ENCODE measurements around the gene BCAT1. TPM values are rescaled to one million over a fixed set of nuclear protein-coding genes. Genes with fewer than 3 reads are reported as not detected.

Gene BCAT1
- total and polyA plus RNA-seq, 2 experiments from 2014 or later: 53.6 to 181 TPM

DNA sequence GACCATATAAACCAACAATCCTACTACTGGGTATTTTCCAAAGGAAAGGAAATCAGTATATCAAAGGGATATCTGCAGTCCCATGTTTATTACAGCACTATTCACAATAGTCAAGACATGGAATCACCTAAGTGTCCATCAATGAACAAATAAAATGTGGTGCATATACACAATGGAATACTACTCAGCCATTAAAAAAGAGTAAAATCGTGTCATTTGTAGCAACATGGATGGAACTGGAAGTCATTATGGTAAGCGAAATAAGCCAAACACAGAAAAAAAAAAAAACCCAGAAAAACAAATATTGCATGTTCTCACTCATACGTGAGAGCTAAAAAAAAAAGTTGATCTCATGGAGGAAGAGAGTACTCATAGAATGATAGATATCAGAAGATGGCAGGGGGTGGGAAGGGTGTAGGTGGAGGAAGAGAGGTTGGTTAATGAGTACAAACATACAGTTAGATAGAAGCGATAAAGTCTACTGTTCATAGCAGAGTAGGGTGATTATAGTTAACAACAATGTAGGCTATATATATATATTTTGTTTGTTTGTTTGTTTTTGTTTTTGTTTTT is 49.3 kb downstream of the BCAT1 start:
- Histone ChIP-seq H3K4me2 (no peak overlapping the region), H3K79me2 (replicated peaks; ENCODE audit: insufficient read depth) (peaks cover 88% of the 10 kb centered on the region)
- ATAC-seq: no peak

GRCh38 chr12:24898606-24899005 is 50.3 kb downstream of the BCAT1 start:
- ATAC-seq: no peak
- 0 out of 2 replicates have a peak, but pooled peaks cover 3% of the 10 kb centered on the region for H4K20me1 ChIP-seq (replicated peaks; ENCODE audit: insufficient read depth)
- peaks cover 3% of the 10 kb centered on the region; the same call in 1 of the 2 replicates for H3F3A ChIP-seq (replicated peaks; ENCODE audit: low read depth)
- TF ChIP-seq ETS1 (IDR thresholded peaks at IDR 0.05) (no peak), JUNB (IDR thresholded peaks at IDR 0.05; ENCODE audit: unreplicated experiment) (no peak)
- no peak overlapping the region for H2AFZ ChIP-seq
- peaks cover 15% of the 10 kb centered on the region for H3K4me1 ChIP-seq (ENCODE audit: insufficient read depth)
- peaks cover 81% of the 10 kb centered on the region for H3K79me2 ChIP-seq (replicated peaks; ENCODE audit: insufficient read depth)
- no peak overlapping the region for H3K27ac ChIP-seq (ENCODE audit: low read depth)
- H3K9me2 ChIP-seq (ENCODE audit: insufficient read depth): no peaks in the 10 kb centered on the region
- Mint-ChIP-seq H3K27ac (no peak overlapping the region), H3K4me1 (peaks cover 18% of the 10 kb centered on the region), H3K4me3 (no peak overlapping the region), H3K9me3 (no peaks in the 10 kb centered on the region), H3K27me3 (ENCODE audit: insufficient read depth, low read depth, poor library complexity) (peaks cover 13% of the 10 kb centered on the region), H3K36me3 (ENCODE audit: low read depth) (peaks cover 56% of the 10 kb centered on the region)
- peaks cover 6% of the 10 kb centered on the region; the same call in 1 of the 2 replicates for H3K36me3 ChIP-seq (ENCODE audit: insufficient read depth)
- H3K4me2 ChIP-seq: no peak overlapping the region
- peaks cover 3% of the 10 kb centered on the region; the same call in 1 of the 2 replicates for H3K27me3 ChIP-seq (ENCODE audit: insufficient read depth)
- DNase-seq (ENCODE audit: low spot score): no peak
- H3K4me3 ChIP-seq: no peak overlapping the region

More for the DNA sequence above, 49.3 kb downstream of the BCAT1 start:
- TF ChIP-seq ETS1 (IDR thresholded peaks at IDR 0.05) (no peak), EZH2 (IDR thresholded peaks at IDR 0.05; ENCODE audit: low read depth, unreplicated experiment) (no peak), NANOG (IDR thresholded peaks at IDR 0.05; ENCODE audit: borderline replicate concordance) (no peak)
- TF ChIP-seq, protein P1, sequence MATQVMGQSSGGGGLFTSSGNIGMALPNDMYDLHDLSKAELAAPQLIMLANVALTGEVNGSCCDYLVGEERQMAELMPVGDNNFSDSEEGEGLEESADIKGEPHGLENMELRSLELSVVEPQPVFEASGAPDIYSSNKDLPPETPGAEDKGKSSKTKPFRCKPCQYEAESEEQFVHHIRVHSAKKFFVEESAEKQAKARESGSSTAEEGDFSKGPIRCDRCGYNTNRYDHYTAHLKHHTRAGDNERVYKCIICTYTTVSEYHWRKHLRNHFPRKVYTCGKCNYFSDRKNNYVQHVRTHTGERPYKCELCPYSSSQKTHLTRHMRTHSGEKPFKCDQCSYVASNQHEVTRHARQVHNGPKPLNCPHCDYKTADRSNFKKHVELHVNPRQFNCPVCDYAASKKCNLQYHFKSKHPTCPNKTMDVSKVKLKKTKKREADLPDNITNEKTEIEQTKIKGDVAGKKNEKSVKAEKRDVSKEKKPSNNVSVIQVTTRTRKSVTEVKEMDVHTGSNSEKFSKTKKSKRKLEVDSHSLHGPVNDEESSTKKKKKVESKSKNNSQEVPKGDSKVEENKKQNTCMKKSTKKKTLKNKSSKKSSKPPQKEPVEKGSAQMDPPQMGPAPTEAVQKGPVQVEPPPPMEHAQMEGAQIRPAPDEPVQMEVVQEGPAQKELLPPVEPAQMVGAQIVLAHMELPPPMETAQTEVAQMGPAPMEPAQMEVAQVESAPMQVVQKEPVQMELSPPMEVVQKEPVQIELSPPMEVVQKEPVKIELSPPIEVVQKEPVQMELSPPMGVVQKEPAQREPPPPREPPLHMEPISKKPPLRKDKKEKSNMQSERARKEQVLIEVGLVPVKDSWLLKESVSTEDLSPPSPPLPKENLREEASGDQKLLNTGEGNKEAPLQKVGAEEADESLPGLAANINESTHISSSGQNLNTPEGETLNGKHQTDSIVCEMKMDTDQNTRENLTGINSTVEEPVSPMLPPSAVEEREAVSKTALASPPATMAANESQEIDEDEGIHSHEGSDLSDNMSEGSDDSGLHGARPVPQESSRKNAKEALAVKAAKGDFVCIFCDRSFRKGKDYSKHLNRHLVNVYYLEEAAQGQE (IDR thresholded peaks at IDR 0.05; ENCODE audit: unreplicated experiment): no peak
- peaks cover 22% of the 10 kb centered on the region for H3K4me1 Mint-ChIP-seq
- H3K9me3 Mint-ChIP-seq: no peaks in the 10 kb centered on the region
- Histone ChIP-seq H3K4me3 (no peak overlapping the region), H3K36me3 (ENCODE audit: insufficient read depth) (no peaks in the 10 kb centered on the region), H3K9me2 (ENCODE audit: insufficient read depth) (no peaks in the 10 kb centered on the region), H3K4me1 (ENCODE audit: insufficient read depth) (peaks cover 25% of the 10 kb centered on the region), H3K27me3 (ENCODE audit: insufficient read depth) (peaks cover 10% of the 10 kb centered on the region; the same call in 1 of the 2 replicates), H3K27ac (ENCODE audit: low read depth) (no peak overlapping the region), H3F3A (replicated peaks; ENCODE audit: low read depth) (peaks cover 8% of the 10 kb centered on the region; the same call in 1 of the 2 replicates), H4K20me1 (replicated peaks; ENCODE audit: insufficient read depth) (peaks cover 8% of the 10 kb centered on the region), H2AFZ (no peak overlapping the region)
- peaks cover 46% of the 10 kb centered on the region for H3K36me3 Mint-ChIP-seq (ENCODE audit: low read depth)
- no peak for DNase-seq (ENCODE audit: low spot score)
- peaks cover 16% of the 10 kb centered on the region for H3K27me3 Mint-ChIP-seq (ENCODE audit: insufficient read depth, low read depth, poor library complexity)
- no peak overlapping the region for H3K27ac Mint-ChIP-seq
- H3K4me3 Mint-ChIP-seq: no peak overlapping the region
